Measurements from ENCODE around the gene ITGB3BP. TPM values are rescaled to one million over a fixed set of nuclear protein-coding genes. Genes with fewer than 3 reads are reported as not detected.
A peak's percentile ranks its signal among the peaks of the same experiment; 100 is the strongest.
"Not testable (repeated sequence)": the region's sequence is repeated elsewhere in the genome, so short reads cannot be mapped to it uniquely, and the experiment has no call there.

The ITGB3BP gene
- total RNA-seq, result 10 to 100 TPM in 1 of 4 donors, 1 to 10 TPM in 3; 7.0 to 11.7 (median 8.9) TPM

DNA sequence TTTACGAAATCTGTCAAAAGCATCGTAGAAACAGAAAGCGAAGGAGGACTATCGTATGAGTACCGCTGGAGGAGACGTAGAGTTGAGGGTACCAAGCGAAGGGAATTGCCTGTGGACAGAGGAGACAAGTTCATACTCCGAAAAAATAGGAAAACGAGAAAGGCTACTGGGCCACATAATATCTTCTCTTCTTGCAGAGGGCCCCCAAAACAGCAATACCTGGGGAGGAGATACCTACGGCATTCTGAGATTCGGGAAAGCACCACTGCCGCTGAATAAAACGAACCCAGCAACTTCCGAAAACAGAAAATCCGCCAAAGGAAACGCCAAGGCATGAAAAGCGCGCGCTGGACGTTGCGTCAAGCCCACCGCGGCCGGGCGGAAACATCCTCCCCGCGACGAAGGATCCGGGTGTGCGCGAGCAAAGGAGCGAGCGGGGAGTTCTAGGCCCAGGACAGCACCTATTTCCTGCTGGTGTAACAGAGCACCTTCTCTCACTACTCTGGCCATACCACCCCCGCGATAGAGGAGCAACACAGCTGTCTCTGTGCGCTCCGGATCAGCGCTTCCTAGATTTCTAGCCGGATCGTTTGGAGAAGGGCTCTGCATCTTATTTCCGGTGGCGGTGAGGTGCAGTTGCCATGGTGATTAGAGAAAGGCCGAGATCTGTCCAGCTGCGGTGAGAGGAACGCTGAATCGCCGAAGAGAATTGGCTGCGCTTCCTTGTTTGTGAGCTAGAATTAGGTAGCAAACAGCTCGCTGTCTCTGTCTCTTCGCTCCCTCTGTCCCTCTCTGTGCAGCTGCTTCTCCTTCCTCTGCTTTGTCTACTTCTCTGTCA lies at the start of gene ITGB3BP, which contains the start of gene EFCAB7:
TSS of gene ITGB3BP (minus strand) at position 335 of the 838 bp plus-strand sequence. CDS start at position 243, 92 bp downstream.
TSS of gene EFCAB7 (plus strand) at position 635 of the 838 bp plus-strand sequence. CDS start 2,048 bp downstream, outside the sequence.
- peak; percentile 81 to 95 for DNase-seq (ENCODE audit: low spot score in 2 of 2)
- peak within 1 kb of the TSS; percentile 50 for H3K4me3 ChIP-seq (ENCODE audit: low read depth, poor library complexity, severe bottlenecking)
- intact Hi-C loops (cut with DNase I; ENCODE audit: low total_unique reads), result no loop called here
- TF ChIP-seq POLR2A (IDR thresholded peaks at IDR 0.05) (no peak), CTCF (IDR thresholded peaks at IDR 0.05) (no peak)
- 0% methylated on average over 38 to 50 of the region's 50 CpGs for WGBS, 2 donors

DNA sequence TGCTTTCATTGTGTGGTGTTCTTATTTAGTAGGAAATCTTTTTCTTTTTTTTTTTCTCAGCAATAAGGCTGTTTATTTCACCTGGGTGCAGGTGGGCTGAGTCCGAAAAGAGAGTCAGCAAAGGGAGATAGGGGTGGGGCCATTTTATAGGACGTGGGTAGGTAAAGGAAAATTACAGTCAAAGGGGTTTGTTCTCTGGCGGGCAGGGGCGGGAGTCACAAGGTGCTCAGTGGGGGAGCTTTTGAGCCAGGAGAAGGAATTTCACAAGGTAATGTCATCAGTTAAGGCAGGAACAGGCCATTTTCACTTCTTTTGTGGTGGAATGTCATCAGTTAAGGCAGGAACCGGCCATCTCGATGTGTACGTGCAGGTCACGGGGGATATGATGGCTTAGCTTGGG lies 49.7 kb upstream of the ITGB3BP start:
- 92 to 96% methylated on average over 8 of the region's 8 CpGs for WGBS, 2 donors
- intact Hi-C loops (cut with DNase I; ENCODE audit: low total_unique reads); DNase-seq (ENCODE audit: low spot score in 2 of 2); H3K4me3 ChIP-seq (ENCODE audit: low read depth, poor library complexity, severe bottlenecking): not testable (repeated sequence)

GRCh38 chr1:63569640-63570316 lies 46.8 kb upstream of the ITGB3BP start:
- DNase-seq (ENCODE audit: low spot score in 2 of 2), result no peak
- no peak overlapping the region for H3K4me3 ChIP-seq (ENCODE audit: low read depth, poor library complexity, severe bottlenecking)
- no peak for TF ChIP-seq CTCF (IDR thresholded peaks at IDR 0.05)
- no peak for TF ChIP-seq POLR2A (IDR thresholded peaks at IDR 0.05)
- intact Hi-C loops (cut with DNase I; ENCODE audit: low total_unique reads), result no loop called here
- 89 to 93% methylated on average over 3 of the region's 3 CpGs for WGBS, 2 donors

GRCh38 chr1:63569068-63569467 lies 46.0 kb upstream of the ITGB3BP start:
- TF ChIP-seq CTCF (IDR thresholded peaks at IDR 0.05), result no peak
- no peak for TF ChIP-seq POLR2A (IDR thresholded peaks at IDR 0.05)
- intact Hi-C loops (cut with DNase I; ENCODE audit: low total_unique reads), result no loop called here
- no peak for DNase-seq (ENCODE audit: low spot score in 2 of 2)
- H3K4me3 ChIP-seq (ENCODE audit: low read depth, poor library complexity, severe bottlenecking), result no peak overlapping the region
- WGBS, 2 donors, result 87 to 92% methylated on average over 4 of the region's 4 CpGs

DNA sequence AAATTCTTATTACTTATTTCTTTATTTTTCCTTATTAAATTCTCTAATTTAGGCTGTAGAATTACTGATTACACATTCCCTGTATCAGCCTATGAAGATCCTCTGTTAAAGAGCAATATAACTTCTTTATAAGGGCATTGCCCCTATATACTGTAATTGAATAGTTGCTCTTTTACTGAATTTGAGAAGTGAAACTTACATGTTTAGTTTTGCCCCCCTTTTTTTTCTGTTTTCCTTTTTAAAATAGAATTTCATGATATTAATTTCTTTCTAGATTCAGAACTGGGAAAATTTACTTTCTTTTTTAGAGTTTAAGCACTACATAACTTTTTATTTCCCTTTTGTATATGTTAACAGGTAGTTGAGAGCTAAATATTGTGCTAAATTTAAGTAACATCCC lies 40.7 kb upstream of the ITGB3BP start:
- H3K4me3 ChIP-seq (ENCODE audit: low read depth, poor library complexity, severe bottlenecking), result no peak overlapping the region
- TF ChIP-seq CTCF (IDR thresholded peaks at IDR 0.05), result no peak
- TF ChIP-seq POLR2A (IDR thresholded peaks at IDR 0.05), result no peak
- intact Hi-C loops (cut with DNase I; ENCODE audit: low total_unique reads), result no loop called here
- DNase-seq (ENCODE audit: low spot score in 2 of 2), result no peak

DNA sequence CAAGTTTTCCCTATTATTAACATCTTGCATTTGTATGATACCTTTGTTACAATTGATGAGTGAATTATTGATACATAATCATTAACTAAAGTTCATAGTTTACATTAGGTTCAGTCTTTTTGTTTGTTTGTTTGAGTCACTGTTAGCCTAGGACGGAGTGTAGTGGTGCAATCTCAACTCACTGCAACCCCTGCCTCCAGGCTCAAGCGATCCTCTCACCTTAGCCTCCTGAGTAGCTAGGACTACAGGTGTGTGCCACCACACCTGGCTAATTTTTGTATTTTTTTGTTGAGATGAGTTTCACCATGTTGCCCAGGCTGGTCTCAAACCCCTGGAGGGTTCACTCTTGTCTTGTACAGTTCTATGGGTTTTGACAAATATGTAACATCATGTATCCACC lies 36.3 kb upstream of the ITGB3BP start:
- H3K4me3 ChIP-seq (ENCODE audit: low read depth, poor library complexity, severe bottlenecking), result no peak overlapping the region
- DNase-seq (ENCODE audit: low spot score in 2 of 2), result no peak
- WGBS, 2 donors, result 100% methylated on average over 2 of the region's 2 CpGs
- no peak for TF ChIP-seq POLR2A (IDR thresholded peaks at IDR 0.05)
- TF ChIP-seq CTCF (IDR thresholded peaks at IDR 0.05), result no peak
- intact Hi-C loops (cut with DNase I; ENCODE audit: low total_unique reads), result no loop called here
